Activated naive CD8-positive, alpha-beta T cell treated with anti-CD3 and anti-CD28 coated beads, Interleukin-2, amount 50 U/mL, for 24 hours (primary cell): Measurements from ENCODE around the gene GATAD2A.

Source experiments
- ATAC-seq: fragments of 150-1000 bp; cut with Tn5 transposase; one replicate; pipeline ENCODE4 v1.10.0; 2021
- DNase-seq: peaks from one replicate; pipeline ENCODE4 v3.0.0; 2021
- H3K27ac Mint-ChIP-seq: one replicate; pipeline ENCODE4 v1.8.0; 2021; ENCODE audit warnings: mild to moderate bottlenecking, mixed read lengths
- H3K27me3 Mint-ChIP-seq: one replicate; pipeline ENCODE4 v1.8.0; 2021; ENCODE audit warnings: mixed read lengths
- H3K36me3 Mint-ChIP-seq: one replicate; pipeline ENCODE4 v1.8.0; 2021; ENCODE audit warnings: low read depth, mixed read lengths
- H3K4me1 Mint-ChIP-seq: one replicate; pipeline ENCODE4 v1.8.0; 2021; ENCODE audit warnings: mixed read lengths
- H3K4me3 Mint-ChIP-seq: one replicate; pipeline ENCODE4 v1.8.0; 2021; ENCODE audit warnings: mild to moderate bottlenecking, moderate library complexity, mixed read lengths
- H3K9me3 Mint-ChIP-seq: one replicate; pipeline ENCODE4 v1.8.0; 2021; ENCODE audit warnings: mixed read lengths

The GATAD2A gene

GRCh38 chr19:19517235-19517619 is 111.8 kb downstream of the GATAD2A start:
- H3K4me3 Mint-ChIP-seq = peak overlapping the region; percentile 92
- peaks cover 37% of the 10 kb centered on the region for H3K4me1 Mint-ChIP-seq
- DNase-seq (no peak), ATAC-seq (no peak)
- H3K27me3 Mint-ChIP-seq = no peaks in the 10 kb centered on the region
- H3K9me3 Mint-ChIP-seq = no peaks in the 10 kb centered on the region
- peak overlapping the region; percentile 92 for H3K27ac Mint-ChIP-seq
- H3K36me3 Mint-ChIP-seq = peaks cover 22% of the 10 kb centered on the region

GRCh38 chr19:19520989-19521388 is 115.5 kb downstream of the GATAD2A start:
- Mint-ChIP-seq H3K4me1 (peaks cover 41% of the 10 kb centered on the region), H3K27ac (no peak overlapping the region), H3K9me3 (no peaks in the 10 kb centered on the region), H3K36me3 (peaks cover 27% of the 10 kb centered on the region), H3K4me3 (no peak overlapping the region), H3K27me3 (no peaks in the 10 kb centered on the region)
- no peak for DNase-seq
- ATAC-seq = no peak

GRCh38 chr19:19523177-19523576 is 117.7 kb downstream of the GATAD2A start:
- Mint-ChIP-seq H3K27ac (no peak overlapping the region), H3K4me1 (peaks cover 28% of the 10 kb centered on the region), H3K36me3 (peaks cover 25% of the 10 kb centered on the region), H3K4me3 (no peak overlapping the region), H3K27me3 (no peaks in the 10 kb centered on the region), H3K9me3 (no peaks in the 10 kb centered on the region)
- ATAC-seq (no peak), DNase-seq (no peak)

GRCh38 chr19:19524053-19524452 is 118.6 kb downstream of the GATAD2A start:
- Mint-ChIP-seq H3K27me3 (no peaks in the 10 kb centered on the region), H3K4me3 (no peak overlapping the region), H3K27ac (no peak overlapping the region), H3K36me3 (peaks cover 25% of the 10 kb centered on the region), H3K4me1 (peaks cover 25% of the 10 kb centered on the region), H3K9me3 (no peaks in the 10 kb centered on the region)
- ATAC-seq (no peak), DNase-seq (no peak)

GRCh38 chr19:19525611-19526380 is 120.3 kb downstream of the GATAD2A start:
- DNase-seq (no peak), ATAC-seq (peak; percentile 5)
- no peak overlapping the region for H3K27ac Mint-ChIP-seq
- H3K27me3 Mint-ChIP-seq = no peaks in the 10 kb centered on the region
- peaks cover 15% of the 10 kb centered on the region for H3K4me1 Mint-ChIP-seq
- no peak overlapping the region for H3K4me3 Mint-ChIP-seq
- peaks cover 14% of the 10 kb centered on the region for H3K36me3 Mint-ChIP-seq
- no peaks in the 10 kb centered on the region for H3K9me3 Mint-ChIP-seq

- no peak overlapping the region for H3K4me3 Mint-ChIP-seq
- H3K36me3 Mint-ChIP-seq = peaks cover 10% of the 10 kb centered on the region
- no peaks in the 10 kb centered on the region for H3K9me3 Mint-ChIP-seq
- H3K27ac Mint-ChIP-seq = no peak overlapping the region
- no peaks in the 10 kb centered on the region for H3K27me3 Mint-ChIP-seq
- peaks cover 11% of the 10 kb centered on the region for H3K4me1 Mint-ChIP-seq
- DNase-seq (no peak), ATAC-seq (no peak)
These were observed 121.3 kb downstream of the GATAD2A start for GRCh38 chr19:19526581-19527370.

- Mint-ChIP-seq H3K36me3 (peaks cover 13% of the 10 kb centered on the region), H3K9me3 (no peaks in the 10 kb centered on the region), H3K4me1 (peaks cover 14% of the 10 kb centered on the region), H3K4me3 (no peak overlapping the region), H3K27me3 (no peaks in the 10 kb centered on the region), H3K27ac (no peak overlapping the region)
- DNase-seq (no peak), ATAC-seq (no peak)
These were observed 121.8 kb downstream of the GATAD2A start for GRCh38 chr19:19527371-19527656.

GRCh38 chr19:19527674-19528625 is 122.5 kb downstream of the GATAD2A start:
- no peak for DNase-seq
- Mint-ChIP-seq H3K9me3 (no peaks in the 10 kb centered on the region), H3K27me3 (no peaks in the 10 kb centered on the region), H3K4me1 (peaks cover 12% of the 10 kb centered on the region), H3K36me3 (peaks cover 10% of the 10 kb centered on the region), H3K27ac (no peak overlapping the region), H3K4me3 (no peak overlapping the region)
- no peak for ATAC-seq

- no peak for ATAC-seq
- DNase-seq = no peak
- no peak within 1 kb of the TSS for H3K4me3 Mint-ChIP-seq
- H3K27me3 Mint-ChIP-seq = no peaks in the 10 kb centered on the region
- peaks cover 7% of the 10 kb centered on the region for H3K36me3 Mint-ChIP-seq
- no peaks in the 10 kb centered on the region for H3K9me3 Mint-ChIP-seq
- H3K27ac Mint-ChIP-seq = no peak within 1 kb of the TSS
- peaks cover 10% of the 10 kb centered on the region for H3K4me1 Mint-ChIP-seq
These were observed 123.4 kb downstream of the GATAD2A start, which contains the start of gene YJEFN3 for GRCh38 chr19:19528721-19529490. Gene YJEFN3 (plus strand): TSS chr19:19528911. CDS start chr19:19528933, 22 bp downstream.

- no peak overlapping the region for H3K4me3 Mint-ChIP-seq
- H3K27me3 Mint-ChIP-seq = no peaks in the 10 kb centered on the region
- H3K27ac Mint-ChIP-seq = no peak overlapping the region
- H3K9me3 Mint-ChIP-seq = no peaks in the 10 kb centered on the region
- ATAC-seq (no peak), DNase-seq (no peak)
- H3K36me3 Mint-ChIP-seq = peaks cover 11% of the 10 kb centered on the region
- peaks cover 10% of the 10 kb centered on the region for H3K4me1 Mint-ChIP-seq
These were observed 124.4 kb downstream of the GATAD2A start for GRCh38 chr19:19529783-19530422.

- Mint-ChIP-seq H3K27me3 (no peaks in the 10 kb centered on the region), H3K36me3 (peaks cover 11% of the 10 kb centered on the region), H3K9me3 (no peaks in the 10 kb centered on the region), H3K4me3 (no peak overlapping the region), H3K4me1 (peaks cover 10% of the 10 kb centered on the region), H3K27ac (no peak overlapping the region)
- no peak for ATAC-seq
- no peak for DNase-seq
These were observed 124.9 kb downstream of the GATAD2A start for GRCh38 chr19:19530423-19530804.

- H3K27ac Mint-ChIP-seq = no peak overlapping the region
- H3K27me3 Mint-ChIP-seq = no peaks in the 10 kb centered on the region
- H3K9me3 Mint-ChIP-seq = no peaks in the 10 kb centered on the region
These were observed 125.4 kb downstream of the GATAD2A start for GRCh38 chr19:19530889-19531288.

GRCh38 chr19:19531951-19532805 is 126.7 kb downstream of the GATAD2A start:
- Mint-ChIP-seq H3K27ac (no peak overlapping the region), H3K4me1 (peaks cover 9% of the 10 kb centered on the region), H3K4me3 (no peak overlapping the region), H3K27me3 (peaks cover 2% of the 10 kb centered on the region), H3K9me3 (no peaks in the 10 kb centered on the region), H3K36me3 (peaks cover 11% of the 10 kb centered on the region)
- ATAC-seq (peak; percentile 67), DNase-seq (peak; percentile 92)

More at GRCh38 chr19:19530889-19531288, 125.4 kb downstream of the GATAD2A start:
- no peak for ATAC-seq
- no peak for DNase-seq
- peaks cover 11% of the 10 kb centered on the region for H3K36me3 Mint-ChIP-seq
- H3K4me1 Mint-ChIP-seq = peaks cover 10% of the 10 kb centered on the region
- no peak overlapping the region for H3K4me3 Mint-ChIP-seq
